GM12891 (cell line): Measurements from ENCODE around the gene SLC2A11.

Experiments
- POLR2A ChIP-seq: IDR thresholded peaks from 2 replicates; pipeline ENCODE4 v1.6.1; 2011; ENCODE audit warnings: low read depth, low read length, control low read depth
- POLR2AphosphoS5 ChIP-seq: IDR thresholded peaks from 2 replicates; pipeline ENCODE4 v1.6.1; 2011; ENCODE audit warnings: low read depth, low read length, control low read depth
- SPI1 ChIP-seq: IDR thresholded peaks from 2 replicates; pipeline ENCODE4 v1.6.1; 2011; ENCODE audit warnings: low read depth, low read length, control low read depth
- TAF1 ChIP-seq: IDR thresholded peaks from 2 replicates; pipeline ENCODE4 v1.6.1; 2011; ENCODE audit warnings: low read depth, low read length, control low read depth

GRCh38 chr22:23891726-23892125 lies 34.1 kb downstream of the SLC2A11 start:
- TF ChIP-seq POLR2AphosphoS5 (no peak), POLR2A (no peak), TAF1 (no peak), SPI1 (no peak)
